ENCODE data around the gene TRIP6. TPM values are rescaled to one million over a fixed set of nuclear protein-coding genes. Genes with fewer than 3 reads are reported as not detected.

Gene TRIP6
- total RNA-seq, 2 donors from 2014 or later, result 107 to 114 TPM

- Histone ChIP-seq H3K9me3 (ENCODE audit: control insufficient read depth, low read length) (no peaks in the 10 kb centered on the region), H3K9ac (ENCODE audit: extremely low read depth, low read length, poor library complexity, severe bottlenecking) (no peak overlapping the region), H3K27me3 (ENCODE audit: control insufficient read depth, insufficient read depth, low read length, poor library complexity, severe bottlenecking) (peaks cover 9% of the 10 kb centered on the region), H3K4me3 (ENCODE audit: low read length) (no peak overlapping the region), H3K36me3 (ENCODE audit: control insufficient read depth, insufficient read depth, low read length) (peaks cover 22% of the 10 kb centered on the region), H3K4me1 (ENCODE audit: control insufficient read depth, insufficient read depth, low read length) (peaks cover 2% of the 10 kb centered on the region), H3K27ac (ENCODE audit: low read depth, low read length) (no peak overlapping the region)
- TF ChIP-seq CTCF (conservative IDR thresholded peaks at IDR 0.05), result no peak
- peaks cover 30% of the 10 kb centered on the region for H3K4me1 Mint-ChIP-seq
- H3K4me3 Mint-ChIP-seq, result peak overlapping the region; percentile 71
- H3K27ac Mint-ChIP-seq, result peak overlapping the region; percentile 98
- H3K9me3 Mint-ChIP-seq, result no peaks in the 10 kb centered on the region
- DNase-seq, result no peak
- peaks cover 7% of the 10 kb centered on the region for H3K27me3 Mint-ChIP-seq (ENCODE audit: insufficient read depth)
- H3K36me3 Mint-ChIP-seq (ENCODE audit: low read depth), result peaks cover 22% of the 10 kb centered on the region
- WGBS, 2 experiments (ENCODE audit: insufficient coverage in 1 of 2, insufficient read length in 1 of 2), result 81 to 85% methylated on average over 2 to 7 of the region's 8 CpGs
Measured at GRCh38 chr7:100891568-100892247, 24.5 kb downstream of the TRIP6 start.

- no peak for TF ChIP-seq CTCF (conservative IDR thresholded peaks at IDR 0.05)
- peaks cover 12% of the 10 kb centered on the region for H3K36me3 Mint-ChIP-seq (ENCODE audit: low read depth)
- 94 to 99% methylated on average over 28 to 40 of the region's 44 CpGs for WGBS, 2 experiments (ENCODE audit: insufficient coverage in 1 of 2, insufficient read length in 1 of 2)
- Histone ChIP-seq H3K4me3 (ENCODE audit: low read length) (no peak overlapping the region), H3K27me3 (ENCODE audit: control insufficient read depth, insufficient read depth, low read length, poor library complexity, severe bottlenecking) (peaks cover 9% of the 10 kb centered on the region), H3K36me3 (ENCODE audit: control insufficient read depth, insufficient read depth, low read length) (peaks cover 13% of the 10 kb centered on the region), H3K9me3 (ENCODE audit: control insufficient read depth, low read length) (no peaks in the 10 kb centered on the region), H3K27ac (ENCODE audit: low read depth, low read length) (no peak overlapping the region), H3K4me1 (ENCODE audit: control insufficient read depth, insufficient read depth, low read length) (peaks cover 2% of the 10 kb centered on the region), H3K9ac (ENCODE audit: extremely low read depth, low read length, poor library complexity, severe bottlenecking) (no peak overlapping the region)
- H3K4me3 Mint-ChIP-seq, result peak overlapping the region; percentile 71
- H3K27me3 Mint-ChIP-seq (ENCODE audit: insufficient read depth), result peaks cover 9% of the 10 kb centered on the region
- no peaks in the 10 kb centered on the region for H3K9me3 Mint-ChIP-seq
- H3K4me1 Mint-ChIP-seq, result peaks cover 21% of the 10 kb centered on the region
- peak overlapping the region; percentile 98 for H3K27ac Mint-ChIP-seq
- no peak for DNase-seq
Measured at GRCh38 chr7:100892364-100893317, 25.5 kb downstream of the TRIP6 start.

- Mint-ChIP-seq H3K27me3 (ENCODE audit: insufficient read depth) (peaks cover 9% of the 10 kb centered on the region), H3K4me1 (peaks cover 14% of the 10 kb centered on the region)
- DNase-seq, result no peak
Measured at GRCh38 chr7:100893318-100893895, 26.2 kb downstream of the TRIP6 start.

More at GRCh38 chr7:100893318-100893895, 26.2 kb downstream of the TRIP6 start:
- 94 to 95% methylated on average over 19 to 32 of the region's 32 CpGs for WGBS, 2 experiments (ENCODE audit: insufficient coverage in 1 of 2, insufficient read length in 1 of 2)
- peaks cover 2% of the 10 kb centered on the region for H3K4me1 ChIP-seq (ENCODE audit: control insufficient read depth, insufficient read depth, low read length)
- peaks cover 5% of the 10 kb centered on the region for H3K36me3 ChIP-seq (ENCODE audit: control insufficient read depth, insufficient read depth, low read length)
- H3K36me3 Mint-ChIP-seq (ENCODE audit: low read depth), result peaks cover 5% of the 10 kb centered on the region
- H3K27me3 ChIP-seq (ENCODE audit: control insufficient read depth, insufficient read depth, low read length, poor library complexity, severe bottlenecking), result peaks cover 9% of the 10 kb centered on the region
- no peak overlapping the region for H3K4me3 Mint-ChIP-seq
- no peak overlapping the region for H3K9ac ChIP-seq (ENCODE audit: extremely low read depth, low read length, poor library complexity, severe bottlenecking)
- H3K27ac Mint-ChIP-seq, result no peak overlapping the region
- H3K27ac ChIP-seq (ENCODE audit: low read depth, low read length), result no peak overlapping the region
- TF ChIP-seq CTCF (conservative IDR thresholded peaks at IDR 0.05), result no peak
- H3K4me3 ChIP-seq (ENCODE audit: low read length), result no peak overlapping the region
- H3K9me3 Mint-ChIP-seq, result no peaks in the 10 kb centered on the region
- no peaks in the 10 kb centered on the region for H3K9me3 ChIP-seq (ENCODE audit: control insufficient read depth, low read length)

Measured in endodermal cell (in vitro differentiated cells).